H1 (cell line): Measurements from ENCODE around the gene NCR2. TPM values are rescaled to one million over a fixed set of nuclear protein-coding genes. Genes with fewer than 3 reads are reported as not detected.

Experiments used
- CTCF ChIA-PET: fragments of 300-600 bp; sonication (Branson Sonifier 250); formaldehyde crosslinking; loops from one replicate; lab custom pipeline; 2021; ENCODE audit not compliant: partially characterized antibody; lab: Charles Lee
- POLR2A ChIA-PET: fragments of 300-600 bp; sonication (Branson Sonifier 250); formaldehyde crosslinking; loops from one replicate; lab custom pipeline; 2021; ENCODE audit warnings: inconsistent platforms; ENCODE audit not compliant: partially characterized antibody; lab: Charles Lee
- DNase-seq, 2 experiments: peaks; one replicate each; pipeline versions ENCODE4 v3.0.0 to v3.0.0-alpha.2; 2010 to 2022; ENCODE audit warnings: low spot score in 2 of 2, low read depth in 1 of 2, mixed read lengths in 1 of 2
- FAIRE-seq: peaks from 2 replicates; lab custom pipeline; 2011; peaks lifted over from hg19 to GRCh38; lab: Jason Lieb, UNC
- H2AFZ ChIP-seq: 2 replicates; pipeline ENCODE4 v1.8.1; 2012; ENCODE audit warnings: low read length, inconsistent platforms
- H2AK5ac ChIP-seq: 2 replicates; pipeline ENCODE4 v1.6.1; 2013; ENCODE audit warnings: low read depth, low read length
- H2BK120ac ChIP-seq: replicated peaks from 2 replicates; pipeline ENCODE3; 2013; ENCODE audit warnings: low read depth, low read length, inconsistent platforms
- H2BK12ac ChIP-seq: 2 replicates; pipeline ENCODE4 v1.6.1; 2013; ENCODE audit warnings: low read depth, low read length
- H2BK15ac ChIP-seq: 2 replicates; pipeline ENCODE4 v1.6.1; 2013; ENCODE audit warnings: low read length
- H2BK20ac ChIP-seq: 2 replicates; pipeline ENCODE4 v1.6.1; 2013; ENCODE audit warnings: low read length
- H2BK5ac ChIP-seq: 2 replicates; pipeline ENCODE4 v1.6.1; 2013; ENCODE audit warnings: low read depth, low read length
- H3K14ac ChIP-seq: 2 replicates; pipeline ENCODE4 v1.6.1; 2013; ENCODE audit warnings: inconsistent platforms; ENCODE audit not compliant: insufficient read length
- H3K18ac ChIP-seq: 2 replicates; pipeline ENCODE4 v1.6.1; 2013; ENCODE audit warnings: low read length; ENCODE audit errors: extremely low read depth
- H3K23ac ChIP-seq: 2 replicates; pipeline ENCODE4 v1.6.1; 2013; ENCODE audit warnings: inconsistent platforms; ENCODE audit not compliant: insufficient read length
- H3K23me2 ChIP-seq: 2 replicates; pipeline ENCODE4 v1.6.1; 2013; ENCODE audit warnings: low read depth, low read length
- H3K27ac ChIP-seq: 2 replicates; pipeline ENCODE4 v1.6.1; 2011; ENCODE audit warnings: low read depth, low read length, inconsistent platforms
- H3K27me3 ChIP-seq, 4 experiments: replicated peaks in 1 of 4; 1 replicate in 1 of 4; 2 replicates in 3 of 4; pipeline versions ENCODE4 v1.6.1 to v1.8.1; 2011 to 2013; ENCODE audit warnings: low read length in 3 of 4, mild to moderate bottlenecking in 3 of 4, inconsistent platforms in 2 of 4, mixed read lengths in 2 of 4, moderate library complexity in 1 of 4; ENCODE audit not compliant: control insufficient read depth in 3 of 4, insufficient read depth in 3 of 4; ENCODE audit errors: extremely low read depth in 1 of 4
- H3K36me3 ChIP-seq, 4 experiments: 2 replicates each; pipeline versions ENCODE4 v1.6.1 to v1.8.1; 2011 to 2013; ENCODE audit warnings: mild to moderate bottlenecking in 4 of 4, low read length in 3 of 4, moderate library complexity in 2 of 4, control low read depth in 1 of 4, inconsistent platforms in 1 of 4; ENCODE audit not compliant: insufficient read depth in 4 of 4, control insufficient read depth in 2 of 4
- H3K4ac ChIP-seq: replicated peaks from 2 replicates; pipeline ENCODE3; 2013; ENCODE audit warnings: low read length, low read depth, mixed read lengths, inconsistent platforms; ENCODE audit not compliant: insufficient read length
- H3K4me1 ChIP-seq, 4 experiments: replicated peaks in 1 of 4; 1 replicate in 1 of 4; 2 replicates in 3 of 4; pipeline versions ENCODE4 v1.6.1 to v1.8.1; 2011 to 2013; ENCODE audit warnings: low read length in 3 of 4, inconsistent platforms in 2 of 4, mixed read lengths in 1 of 4; ENCODE audit not compliant: insufficient read depth in 4 of 4, control insufficient read depth in 3 of 4
- H3K4me2 ChIP-seq, 2 experiments: 2 replicates each; pipeline versions ENCODE4 v1.6.1 to v1.8.1; 2011 to 2013; ENCODE audit warnings: low read depth in 2 of 2, low read length in 2 of 2, control low read depth in 1 of 2, inconsistent platforms in 1 of 2, mild to moderate bottlenecking in 1 of 2; ENCODE audit not compliant: insufficient read depth in 1 of 2
- H3K4me3 ChIP-seq, 4 experiments: fragments of 200-600, 300-600 bp in 1 of 4; sonication (generic), shearing (Covaris generic), sonication (Bioruptor Twin) in 1 of 4; 2 replicates each; pipeline versions ENCODE4 v1.5.1 to v1.8.1; 2011 to 2016; ENCODE audit warnings: low read length in 4 of 4, low read depth in 3 of 4, control low read depth in 2 of 4, inconsistent platforms in 2 of 4, mild to moderate bottlenecking in 2 of 4, mixed read lengths in 1 of 4, moderate library complexity in 1 of 4; ENCODE audit not compliant: insufficient read depth in 2 of 4; ENCODE audit errors: extremely low read depth in 1 of 4
- H3K56ac ChIP-seq: replicated peaks from 2 replicates; pipeline ENCODE3; 2013; ENCODE audit warnings: low read depth, mild to moderate bottlenecking, mixed read lengths, low read length, inconsistent platforms; ENCODE audit not compliant: insufficient read length
- H3K79me1 ChIP-seq: 2 replicates; pipeline ENCODE4 v1.6.1; 2013; ENCODE audit warnings: low read depth, low read length, control low read depth
- H3K79me2 ChIP-seq, 2 experiments: 2 replicates each; pipeline versions ENCODE4 v1.6.1 to v1.8.1; 2012 to 2013; ENCODE audit warnings: low read length in 2 of 2, mild to moderate bottlenecking in 2 of 2, inconsistent platforms in 1 of 2; ENCODE audit not compliant: insufficient read depth in 2 of 2, control insufficient read depth in 1 of 2
- H3K9ac ChIP-seq, 4 experiments: replicated peaks in 1 of 4; 1 replicate in 1 of 4; 2 replicates in 3 of 4; pipeline versions ENCODE4 v1.6.1 to v1.8.1; 2011 to 2013; ENCODE audit warnings: low read depth in 3 of 4, low read length in 3 of 4, control low read depth in 2 of 4, mild to moderate bottlenecking in 2 of 4, moderate library complexity in 2 of 4, inconsistent platforms in 1 of 4; ENCODE audit errors: extremely low read depth in 1 of 4
- H3K9me3 ChIP-seq, 2 experiments: 2 replicates each; pipeline versions ENCODE4 v1.6.1 to v1.8.1; 2012 to 2013; ENCODE audit warnings: mild to moderate bottlenecking in 2 of 2, moderate library complexity in 2 of 2, control low read depth in 1 of 2, inconsistent platforms in 1 of 2, low read depth in 1 of 2, low read length in 1 of 2, mixed read lengths in 1 of 2; ENCODE audit not compliant: insufficient read depth in 2 of 2
- H4K20me1 ChIP-seq, 2 experiments: replicated peaks in 1 of 2; 2 replicates each; pipeline versions ENCODE3 to v1.8.1; 2011 to 2013; ENCODE audit warnings: inconsistent platforms in 2 of 2, low read length in 2 of 2, mild to moderate bottlenecking in 1 of 2; ENCODE audit not compliant: insufficient read depth in 2 of 2, control insufficient read depth in 1 of 2
- H4K5ac ChIP-seq: 2 replicates; pipeline ENCODE4 v1.6.1; 2013; ENCODE audit warnings: low read length, low read depth, mixed read lengths, inconsistent platforms; ENCODE audit not compliant: insufficient read length
- H4K8ac ChIP-seq: 2 replicates; pipeline ENCODE4 v1.8.0; 2013; ENCODE audit warnings: mild to moderate bottlenecking, moderate library complexity, low read length, inconsistent platforms; ENCODE audit not compliant: insufficient read depth; ENCODE audit errors: extremely low read depth
- H4K91ac ChIP-seq: replicated peaks from 2 replicates; pipeline ENCODE3; 2013; ENCODE audit warnings: low read length, mixed read lengths, inconsistent platforms; ENCODE audit not compliant: insufficient read length
- KDM4A ChIP-seq: IDR thresholded peaks from one replicate; pipeline ENCODE4 v1.7.1; 2012; ENCODE audit warnings: low read depth, mild to moderate bottlenecking, moderate library complexity, low read length, inconsistent platforms; ENCODE audit not compliant: severe bottlenecking
- WGBS, 2 experiments: shearing (Covaris generic) in 1 of 2; methylation state at CpG; one replicate each; pipeline versions ENCODE4 v1.1.6 to v1.1.7; 2013 to 2015; ENCODE audit warnings: low lambda C conversion rate in 2 of 2, mixed read lengths in 2 of 2, inconsistent platforms in 1 of 2, low coverage in 1 of 2, missing lambda C conversion rate in 1 of 2; ENCODE audit not compliant: insufficient replicate concordance in 2 of 2, insufficient coverage in 1 of 2, insufficient read length in 1 of 2; ENCODE audit errors: extremely low coverage in 1 of 2, missing lambda C conversion rate in 1 of 2; 5-methylcytosine and 5-hydroxymethylcytosine counted together
- polyA plus RNA-seq, 7 experiments: library from polyadenylated mRNA; depleted of rRNA in 3 of 7; stranded (reverse) in 5 of 7; unstranded in 2 of 7; fragments of >200 nt in 5 of 7; fragments of 200-250 nt in 2 of 7; gene quantifications; 1 replicate in 5 of 7; 2 replicates in 1 of 7; 4 replicates in 1 of 7; pipeline versions ENCODE4 v1.2.1 to v1.2.3, GENCODE V29; 2011 to 2013; ENCODE audit warnings: missing spikeins in 2 of 7, mixed read lengths in 2 of 7
- total RNA-seq: library from RNA; stranded (reverse); fragmentation: NEBNext Ultra II Directional; extraction: Animal tissue kit (Norgen Biotek cat#: 25700); gene quantifications from 2 replicates; pipeline ENCODE4 v1.2.1, GENCODE V29; 2021

NCR2 gene
- total and polyA plus RNA-seq, 2 of the 8 experiments (the other 6 are each of a cell fraction or from before 2014, with no cell fraction given): not detected

DNA sequence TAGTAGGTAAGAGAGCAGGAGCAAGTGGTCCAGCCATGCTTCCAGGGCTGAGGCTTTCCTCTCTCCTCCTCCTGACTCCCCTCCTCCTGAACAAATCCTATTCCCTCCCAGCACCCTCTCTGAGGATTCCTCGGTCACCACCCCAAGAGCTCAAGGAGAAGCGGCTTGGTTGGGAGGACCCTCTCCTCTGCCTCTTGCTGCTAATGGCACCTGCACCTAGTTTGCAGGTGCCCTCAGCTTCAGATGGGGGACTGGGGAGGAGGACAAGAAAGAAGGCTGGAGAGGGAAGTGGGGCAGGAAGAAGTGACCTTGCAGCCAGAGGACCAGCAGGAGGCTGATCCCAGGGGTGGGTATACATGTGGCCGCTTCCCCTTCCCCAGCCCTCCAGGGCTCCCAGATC lies 17.5 kb downstream of the NCR2 start:
- Histone ChIP-seq H3K9me3 (peaks cover 3 to 4% of the 10 kb centered on the region in 2 experiments), H2BK120ac (no peak overlapping the region), H4K8ac (no peak overlapping the region), H2AFZ (no peak overlapping the region), H3K23ac (no peak overlapping the region), H2BK12ac (no peak overlapping the region), H4K20me1 (no peaks in the 10 kb centered on the region), H3K9ac (no peak overlapping the region; a peak in 1 of 7 replicates), H2AK5ac (no peak overlapping the region), H3K4me1 (no peaks in the 10 kb centered on the region; a peak in 2 of 7 replicates), H3K4me2 (no peak overlapping the region), H4K91ac (no peak overlapping the region), H2BK5ac (no peak overlapping the region), H3K56ac (no peak overlapping the region), H3K4ac (no peak overlapping the region), H3K79me2 (no peaks in the 10 kb centered on the region), H3K36me3 (no peaks in the 10 kb centered on the region), H3K79me1 (no peaks in the 10 kb centered on the region), H2BK20ac (no peak overlapping the region), H3K4me3 (no peak overlapping the region), H4K5ac (no peak overlapping the region), H3K27me3 (no peaks in the 10 kb centered on the region; a peak in 2 of 7 replicates), H3K18ac (no peak overlapping the region), H3K27ac (no peak overlapping the region), H3K23me2 (no peaks in the 10 kb centered on the region), H2BK15ac (no peak overlapping the region), H3K14ac (no peak overlapping the region)
- POLR2A ChIA-PET: no interaction called here
- DNase-seq: no peak
- no peak for FAIRE-seq
- 83% methylated on average over 3 of the region's 3 CpGs; no CpG with 5 or more reads in 1 of the 2 experiments for WGBS, 2 experiments
- CTCF ChIA-PET: interaction anchor here (0.9 to 2.2 kb wide), 5 partner anchors 12 to 331 kb away, joined by 3 to 12 read pairs (median 3); no protein-coding TSS in a partner anchor
- TF ChIP-seq KDM4A: no peak
